ENCODE results near the gene GALNT2.

The GALNT2 gene

DNA sequence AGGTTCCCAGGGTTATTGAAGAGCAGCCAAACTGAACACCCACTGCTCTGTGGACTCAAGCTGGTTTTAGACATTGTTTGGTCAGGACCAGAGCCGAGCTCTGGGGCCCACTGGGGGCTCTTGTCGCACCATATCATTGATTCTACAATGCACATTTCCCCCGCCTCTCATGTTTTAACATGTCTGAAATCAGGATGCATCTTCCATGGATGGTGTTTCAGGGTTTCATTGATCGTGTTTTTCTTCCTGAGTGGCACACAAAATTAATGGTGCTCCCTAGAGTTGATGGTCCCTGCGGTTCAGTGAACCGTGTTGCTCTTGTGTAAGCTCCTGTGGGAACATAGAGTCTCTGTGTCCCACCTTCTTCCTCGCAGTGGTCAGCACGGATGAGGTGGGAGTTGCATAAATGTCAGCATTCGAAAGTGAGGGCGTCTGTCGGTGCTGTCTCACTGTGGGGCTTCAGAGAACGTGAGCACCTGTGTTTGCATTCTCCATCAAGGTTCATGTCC lies 38.3 kb downstream of the GALNT2 start:
- Histone ChIP-seq H3K9me3 (ENCODE audit: insufficient read depth, low read depth, low read length) (no peaks in the 10 kb centered on the region), H3K4me1 (ENCODE audit: insufficient read depth, low read length, poor library complexity, severe bottlenecking) (peaks cover 28% of the 10 kb centered on the region), H3F3A (ENCODE audit: low read depth) (no peaks in the 10 kb centered on the region), H3K4me3 (ENCODE audit: low read length, poor library complexity, severe bottlenecking) (no peak overlapping the region), H3K36me3 (ENCODE audit: insufficient read depth, low read length) (peaks cover 34% of the 10 kb centered on the region), H3K9me2 (replicated peaks; ENCODE audit: low read depth, low read length) (no peaks in the 10 kb centered on the region), H4K20me1 (ENCODE audit: insufficient read depth, low read length, poor library complexity, severe bottlenecking) (peaks cover 95% of the 10 kb centered on the region), H3K79me2 (ENCODE audit: insufficient read depth, low read length) (peaks cover 100% of the 10 kb centered on the region), H3K9ac (ENCODE audit: low read depth, low read length, poor library complexity, severe bottlenecking) (no peak overlapping the region), H3K4me2 (ENCODE audit: low read depth, low read length, poor library complexity, severe bottlenecking) (no peak overlapping the region), H2AFZ (ENCODE audit: low read length) (no peak overlapping the region), H3K27me3 (ENCODE audit: insufficient read depth, low read length, poor library complexity, severe bottlenecking) (no peaks in the 10 kb centered on the region)
- TF ChIP-seq, protein P1, sequence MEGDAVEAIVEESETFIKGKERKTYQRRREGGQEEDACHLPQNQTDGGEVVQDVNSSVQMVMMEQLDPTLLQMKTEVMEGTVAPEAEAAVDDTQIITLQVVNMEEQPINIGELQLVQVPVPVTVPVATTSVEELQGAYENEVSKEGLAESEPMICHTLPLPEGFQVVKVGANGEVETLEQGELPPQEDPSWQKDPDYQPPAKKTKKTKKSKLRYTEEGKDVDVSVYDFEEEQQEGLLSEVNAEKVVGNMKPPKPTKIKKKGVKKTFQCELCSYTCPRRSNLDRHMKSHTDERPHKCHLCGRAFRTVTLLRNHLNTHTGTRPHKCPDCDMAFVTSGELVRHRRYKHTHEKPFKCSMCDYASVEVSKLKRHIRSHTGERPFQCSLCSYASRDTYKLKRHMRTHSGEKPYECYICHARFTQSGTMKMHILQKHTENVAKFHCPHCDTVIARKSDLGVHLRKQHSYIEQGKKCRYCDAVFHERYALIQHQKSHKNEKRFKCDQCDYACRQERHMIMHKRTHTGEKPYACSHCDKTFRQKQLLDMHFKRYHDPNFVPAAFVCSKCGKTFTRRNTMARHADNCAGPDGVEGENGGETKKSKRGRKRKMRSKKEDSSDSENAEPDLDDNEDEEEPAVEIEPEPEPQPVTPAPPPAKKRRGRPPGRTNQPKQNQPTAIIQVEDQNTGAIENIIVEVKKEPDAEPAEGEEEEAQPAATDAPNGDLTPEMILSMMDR (conservative IDR thresholded peaks at IDR 0.05; ENCODE audit: low read length), result no peak
- TF ChIP-seq EZH2phosphoT487 (IDR thresholded peaks at IDR 0.05; ENCODE audit: borderline replicate concordance), result no peak

DNA sequence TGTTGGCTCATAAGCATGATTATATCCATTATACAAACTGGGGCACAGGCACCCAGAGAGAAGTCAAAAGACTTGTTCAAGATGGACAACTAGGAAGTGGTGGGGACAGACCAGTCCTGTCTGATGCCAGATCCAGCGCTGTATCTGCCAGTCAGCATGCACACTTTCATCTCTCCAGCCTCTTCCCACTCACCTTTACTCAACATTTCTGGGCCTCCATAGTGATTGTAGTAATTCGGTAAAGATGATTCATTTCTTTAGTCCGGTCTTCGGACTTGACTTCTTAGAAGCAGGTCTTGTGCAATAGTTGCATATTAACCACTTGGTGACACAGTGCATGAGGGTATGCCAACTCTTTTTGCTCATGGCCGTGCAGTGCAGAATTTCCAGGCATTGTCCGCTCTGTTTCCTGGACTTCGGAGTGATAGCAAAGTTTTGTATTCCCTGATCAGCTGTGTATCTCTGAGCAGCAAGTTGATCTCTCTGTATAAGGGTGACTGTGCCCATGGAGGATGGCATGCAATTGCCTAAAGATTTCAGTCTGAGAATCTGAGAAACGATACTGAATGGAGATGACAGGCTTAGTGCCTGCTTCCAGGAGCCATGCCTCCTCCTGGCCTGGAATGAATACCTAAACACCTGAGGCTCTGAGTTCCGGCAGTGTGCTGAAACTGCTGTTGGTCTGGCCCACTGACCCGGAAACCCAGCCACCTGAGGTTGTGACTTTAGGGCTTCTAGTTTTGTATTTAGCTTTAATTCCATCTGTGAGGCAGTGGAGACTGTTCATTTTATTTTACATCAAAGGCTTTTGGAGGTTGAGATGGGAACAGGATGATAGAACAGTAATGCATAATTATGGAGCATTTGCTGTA lies 39.0 kb downstream of the GALNT2 start:
- H3K79me2 ChIP-seq (ENCODE audit: insufficient read depth, low read length), result peaks cover 100% of the 10 kb centered on the region
- no peak overlapping the region for H3K4me2 ChIP-seq (ENCODE audit: low read depth, low read length, poor library complexity, severe bottlenecking)

DNA sequence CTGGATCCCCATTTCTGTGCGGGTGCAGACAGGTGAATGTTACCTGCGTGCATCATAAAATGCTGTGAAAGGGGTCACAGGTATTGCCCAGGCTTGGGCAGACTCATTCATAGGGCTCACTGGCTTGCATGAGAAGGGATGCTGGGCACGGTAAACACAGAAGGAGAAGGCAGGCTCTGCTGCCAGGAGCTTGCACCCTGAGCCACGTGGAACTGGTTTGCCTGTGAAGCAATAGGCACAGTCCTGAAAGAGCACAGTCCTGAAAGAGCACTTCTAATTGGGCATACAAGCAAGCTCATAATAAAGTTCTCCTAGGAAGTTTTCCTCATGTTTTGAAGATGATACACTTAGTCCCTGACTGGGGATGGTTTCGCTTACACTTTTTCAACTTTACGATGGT lies 40.9 kb downstream of the GALNT2 start:
- H2AFZ ChIP-seq (ENCODE audit: low read length), result no peak overlapping the region
- H3K9me2 ChIP-seq (replicated peaks; ENCODE audit: low read depth, low read length), result no peaks in the 10 kb centered on the region
- no peak overlapping the region for H3K4me2 ChIP-seq (ENCODE audit: low read depth, low read length, poor library complexity, severe bottlenecking)
- no peaks in the 10 kb centered on the region for H3K9me3 ChIP-seq (ENCODE audit: insufficient read depth, low read depth, low read length)
- TF ChIP-seq, protein P1 (conservative IDR thresholded peaks at IDR 0.05; ENCODE audit: low read length), result no peak
- TF ChIP-seq EZH2phosphoT487 (IDR thresholded peaks at IDR 0.05; ENCODE audit: borderline replicate concordance), result no peak
- H3K79me2 ChIP-seq (ENCODE audit: insufficient read depth, low read length), result peaks cover 100% of the 10 kb centered on the region
- H3K9ac ChIP-seq (ENCODE audit: low read depth, low read length, poor library complexity, severe bottlenecking), result no peak overlapping the region
- H4K20me1 ChIP-seq (ENCODE audit: insufficient read depth, low read length, poor library complexity, severe bottlenecking), result peaks cover 93% of the 10 kb centered on the region
- H3K36me3 ChIP-seq (ENCODE audit: insufficient read depth, low read length), result peaks cover 41% of the 10 kb centered on the region
- no peak overlapping the region for H3K4me3 ChIP-seq (ENCODE audit: low read length, poor library complexity, severe bottlenecking)
- no peaks in the 10 kb centered on the region for H3K27me3 ChIP-seq (ENCODE audit: insufficient read depth, low read length, poor library complexity, severe bottlenecking)
- H3F3A ChIP-seq (ENCODE audit: low read depth), result no peaks in the 10 kb centered on the region
- H3K4me1 ChIP-seq (ENCODE audit: insufficient read depth, low read length, poor library complexity, severe bottlenecking), result peaks cover 30% of the 10 kb centered on the region

More for the DNA sequence above, 39.0 kb downstream of the GALNT2 start:
- Histone ChIP-seq H3K36me3 (ENCODE audit: insufficient read depth, low read length) (peaks cover 39% of the 10 kb centered on the region), H3K9me2 (replicated peaks; ENCODE audit: low read depth, low read length) (no peaks in the 10 kb centered on the region), H3K9me3 (ENCODE audit: insufficient read depth, low read depth, low read length) (no peaks in the 10 kb centered on the region), H3K27me3 (ENCODE audit: insufficient read depth, low read length, poor library complexity, severe bottlenecking) (no peaks in the 10 kb centered on the region), H4K20me1 (ENCODE audit: insufficient read depth, low read length, poor library complexity, severe bottlenecking) (peaks cover 95% of the 10 kb centered on the region), H3F3A (ENCODE audit: low read depth) (no peaks in the 10 kb centered on the region), H3K4me3 (ENCODE audit: low read length, poor library complexity, severe bottlenecking) (no peak overlapping the region), H2AFZ (ENCODE audit: low read length) (no peak overlapping the region), H3K9ac (ENCODE audit: low read depth, low read length, poor library complexity, severe bottlenecking) (no peak overlapping the region), H3K4me1 (ENCODE audit: insufficient read depth, low read length, poor library complexity, severe bottlenecking) (peaks cover 28% of the 10 kb centered on the region)
- TF ChIP-seq EZH2phosphoT487 (IDR thresholded peaks at IDR 0.05; ENCODE audit: borderline replicate concordance), result no peak
- TF ChIP-seq, protein P1 (conservative IDR thresholded peaks at IDR 0.05; ENCODE audit: low read length), result no peak
